Embryonic facial prominence (tissue), 1 donor: Measurements from ENCODE around the gene RFTN1.

Experiments used
- DNase-seq: peaks from one replicate; pipeline ENCODE4 v3.0.0-alpha.2; 2016; ENCODE audit errors: extremely low spot score

RFTN1 gene

GRCh38 chr3:16307832-16308531 is 205.5 kb downstream of the RFTN1 start:
- DNase-seq: no peak

- DNase-seq: no peak
These were observed 208.4 kb downstream of the RFTN1 start for GRCh38 chr3:16305111-16305541.

GRCh38 chr3:16304061-16305010 is 209.2 kb downstream of the RFTN1 start:
- DNase-seq: no peak

GRCh38 chr3:16303037-16303575 is 210.4 kb downstream of the RFTN1 start:
- no peak for DNase-seq

- DNase-seq: peak; percentile 42
These were observed 211.3 kb downstream of the RFTN1 start for GRCh38 chr3:16302082-16302631.

- DNase-seq: no peak
These were observed 212.0 kb downstream of the RFTN1 start for GRCh38 chr3:16301507-16301906.

GRCh38 chr3:16300881-16301359 is 212.6 kb downstream of the RFTN1 start:
- DNase-seq: no peak

- no peak for DNase-seq
These were observed 213.2 kb downstream of the RFTN1 start for GRCh38 chr3:16300307-16300706.

GRCh38 chr3:16299746-16300145 is 213.8 kb downstream of the RFTN1 start:
- DNase-seq: no peak

- no peak for DNase-seq
These were observed 214.6 kb downstream of the RFTN1 start for GRCh38 chr3:16298891-16299290.

GRCh38 chr3:16297997-16298885 is 215.3 kb downstream of the RFTN1 start:
- no peak for DNase-seq

GRCh38 chr3:16295298-16295890 is 218.1 kb downstream of the RFTN1 start:
- no peak for DNase-seq

GRCh38 chr3:16294844-16295243 is 218.7 kb downstream of the RFTN1 start:
- no peak for DNase-seq

GRCh38 chr3:16290827-16291196 is 222.7 kb downstream of the RFTN1 start:
- DNase-seq: no peak

GRCh38 chr3:16290007-16290826 is 223.3 kb downstream of the RFTN1 start:
- DNase-seq: peak; percentile 69

- DNase-seq: no peak
These were observed 224.2 kb downstream of the RFTN1 start for GRCh38 chr3:16289144-16289889.

GRCh38 chr3:16288664-16289063 is 224.8 kb downstream of the RFTN1 start:
- DNase-seq: no peak

GRCh38 chr3:16286751-16287543 is 226.6 kb downstream of the RFTN1 start:
- no peak for DNase-seq
